ENCODE data around the gene STEAP1.
"Not testable (repeated sequence)": the region's sequence is repeated elsewhere in the genome, so short reads cannot be mapped to it uniquely, and the experiment has no call there.

STEAP1 gene

GRCh38 chr7:90173127-90173844 is 19.0 kb downstream of the STEAP1 start:
- no peaks in the 10 kb centered on the region for H3K27me3 ChIP-seq (ENCODE audit: control insufficient read depth, insufficient read depth, low read length)
- no peak overlapping the region for H3K27ac ChIP-seq (ENCODE audit: low read length)
- H3K4me1 ChIP-seq (ENCODE audit: control insufficient read depth, insufficient read depth, low read length), result no peaks in the 10 kb centered on the region
- H3K9me3 ChIP-seq (ENCODE audit: control insufficient read depth, insufficient read depth, low read length), result peaks cover 4% of the 10 kb centered on the region
- WGBS (ENCODE audit: insufficient coverage, insufficient read length), result no CpG with 5 or more reads among the region's 4 CpGs
- DNase-seq (ENCODE audit: low read depth, low spot score), result no peak
- no peak overlapping the region for H3K4me3 ChIP-seq (ENCODE audit: low read length)
- no peaks in the 10 kb centered on the region; the same call in 1 of the 2 replicates for H3K36me3 ChIP-seq (ENCODE audit: control insufficient read depth, insufficient read depth, low read length)

- WGBS (ENCODE audit: insufficient coverage, insufficient read length), result no CpG with 5 or more reads among the region's 4 CpGs
- Histone ChIP-seq H3K4me1 (ENCODE audit: control insufficient read depth, insufficient read depth, low read length) (no peaks in the 10 kb centered on the region), H3K27ac (ENCODE audit: low read length) (no peak overlapping the region), H3K4me3 (ENCODE audit: low read length) (no peak overlapping the region), H3K9me3 (ENCODE audit: control insufficient read depth, insufficient read depth, low read length) (peaks cover 4% of the 10 kb centered on the region), H3K36me3 (ENCODE audit: control insufficient read depth, insufficient read depth, low read length) (no peaks in the 10 kb centered on the region; the same call in 1 of the 2 replicates), H3K27me3 (ENCODE audit: control insufficient read depth, insufficient read depth, low read length) (no peaks in the 10 kb centered on the region)
- no peak for DNase-seq (ENCODE audit: low read depth, low spot score)
These were observed 21.4 kb downstream of the STEAP1 start for GRCh38 chr7:90175667-90176066.

DNA sequence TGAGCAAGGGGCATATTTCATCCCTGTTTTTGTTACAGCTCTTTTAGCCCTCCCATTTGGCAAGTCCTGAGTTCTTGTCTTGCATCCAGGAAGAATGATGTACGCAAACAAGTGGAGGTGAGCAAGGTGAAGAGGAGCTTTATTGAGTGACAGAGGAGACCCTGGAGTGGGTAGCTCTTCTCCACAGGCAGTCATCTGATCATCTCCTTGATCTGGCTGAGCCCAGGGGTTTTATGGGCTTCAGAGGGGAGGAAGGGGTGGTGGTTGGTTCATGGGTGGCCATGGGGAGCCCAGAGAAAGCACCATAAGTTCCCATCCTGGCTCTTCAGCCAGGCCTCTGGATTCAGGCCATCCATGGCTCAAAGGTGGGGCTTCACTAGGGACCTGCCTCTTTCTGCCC is 21.9 kb downstream of the STEAP1 start:
- no peak for DNase-seq (ENCODE audit: low read depth, low spot score)
- Histone ChIP-seq H3K27ac (ENCODE audit: low read length) (no peak overlapping the region), H3K4me1 (ENCODE audit: control insufficient read depth, insufficient read depth, low read length) (no peaks in the 10 kb centered on the region), H3K9me3 (ENCODE audit: control insufficient read depth, insufficient read depth, low read length) (peaks cover 4% of the 10 kb centered on the region), H3K36me3 (ENCODE audit: control insufficient read depth, insufficient read depth, low read length) (no peaks in the 10 kb centered on the region; the same call in 1 of the 2 replicates), H3K4me3 (ENCODE audit: low read length) (no peak overlapping the region), H3K27me3 (ENCODE audit: control insufficient read depth, insufficient read depth, low read length) (no peaks in the 10 kb centered on the region)
- no CpG with 5 or more reads among the region's 1 CpG for WGBS (ENCODE audit: insufficient coverage, insufficient read length)

- no peaks in the 10 kb centered on the region for H3K4me1 ChIP-seq (ENCODE audit: control insufficient read depth, insufficient read depth, low read length)
- H3K27me3 ChIP-seq (ENCODE audit: control insufficient read depth, insufficient read depth, low read length), result no peaks in the 10 kb centered on the region
- H3K36me3 ChIP-seq (ENCODE audit: control insufficient read depth, insufficient read depth, low read length), result no peaks in the 10 kb centered on the region; the same call in 1 of the 2 replicates
- no peak for DNase-seq (ENCODE audit: low read depth, low spot score)
- peaks cover 4% of the 10 kb centered on the region for H3K9me3 ChIP-seq (ENCODE audit: control insufficient read depth, insufficient read depth, low read length)
- no peak overlapping the region for H3K27ac ChIP-seq (ENCODE audit: low read length)
- no CpG with 5 or more reads among the region's 2 CpGs for WGBS (ENCODE audit: insufficient coverage, insufficient read length)
- no peak overlapping the region for H3K4me3 ChIP-seq (ENCODE audit: low read length)
These were observed 23.9 kb downstream of the STEAP1 start for GRCh38 chr7:90178166-90178565.

DNA sequence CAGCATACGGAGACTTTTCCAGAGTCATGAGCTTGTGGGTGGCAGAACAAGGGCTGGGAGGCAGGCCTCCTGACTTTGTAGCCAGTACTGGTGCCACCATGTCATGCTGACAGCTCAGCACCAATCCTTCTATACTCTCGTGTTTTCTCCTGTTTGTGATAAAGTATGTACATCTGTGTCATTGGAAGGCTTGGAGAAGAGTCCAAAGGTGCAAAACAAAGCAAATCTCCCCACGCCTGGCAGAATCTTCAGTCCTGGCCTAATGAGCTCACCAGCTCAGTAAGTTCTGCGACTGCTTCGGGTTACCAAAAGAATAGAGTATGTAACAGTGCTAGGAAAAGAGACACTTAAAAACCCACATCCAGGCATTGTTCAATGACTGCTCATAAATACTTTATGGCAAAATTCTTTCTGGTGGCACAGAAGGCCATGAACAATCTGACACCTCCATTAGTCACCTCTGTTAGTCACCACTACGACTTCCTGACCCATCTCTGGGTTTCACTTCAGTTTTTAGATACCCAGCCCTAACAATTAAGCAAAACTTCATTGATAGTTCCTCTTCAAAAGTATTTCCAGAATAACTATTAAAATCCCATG is 24.5 kb downstream of the STEAP1 start:
- WGBS (ENCODE audit: insufficient coverage, insufficient read length), result no CpG with 5 or more reads among the region's 6 CpGs
- Histone ChIP-seq H3K4me3 (ENCODE audit: low read length) (no peak overlapping the region), H3K36me3 (ENCODE audit: control insufficient read depth, insufficient read depth, low read length) (no peaks in the 10 kb centered on the region; the same call in 1 of the 2 replicates), H3K9me3 (ENCODE audit: control insufficient read depth, insufficient read depth, low read length) (peaks cover 4% of the 10 kb centered on the region), H3K4me1 (ENCODE audit: control insufficient read depth, insufficient read depth, low read length) (no peaks in the 10 kb centered on the region), H3K27ac (ENCODE audit: low read length) (no peak overlapping the region), H3K27me3 (ENCODE audit: control insufficient read depth, insufficient read depth, low read length) (no peaks in the 10 kb centered on the region)
- DNase-seq (ENCODE audit: low read depth, low spot score), result no peak

- H3K9me3 ChIP-seq (ENCODE audit: control insufficient read depth, insufficient read depth, low read length), result peaks cover 4% of the 10 kb centered on the region
- H3K36me3 ChIP-seq (ENCODE audit: control insufficient read depth, insufficient read depth, low read length), result no peaks in the 10 kb centered on the region; the same call in 1 of the 2 replicates
- no CpG with 5 or more reads among the region's 1 CpG for WGBS (ENCODE audit: insufficient coverage, insufficient read length)
- H3K27ac ChIP-seq (ENCODE audit: low read length), result no peak overlapping the region
- H3K4me3 ChIP-seq (ENCODE audit: low read length), result no peak overlapping the region
- H3K4me1 ChIP-seq (ENCODE audit: control insufficient read depth, insufficient read depth, low read length), result no peaks in the 10 kb centered on the region
- DNase-seq (ENCODE audit: low read depth, low spot score), result no peak
- H3K27me3 ChIP-seq (ENCODE audit: control insufficient read depth, insufficient read depth, low read length), result no peaks in the 10 kb centered on the region
These were observed 25.8 kb downstream of the STEAP1 start for GRCh38 chr7:90180011-90180585.

GRCh38 chr7:90180649-90181048 is 26.4 kb downstream of the STEAP1 start:
- no peak for DNase-seq (ENCODE audit: low read depth, low spot score)
- Histone ChIP-seq H3K4me1 (ENCODE audit: control insufficient read depth, insufficient read depth, low read length) (no peaks in the 10 kb centered on the region), H3K9me3 (ENCODE audit: control insufficient read depth, insufficient read depth, low read length) (peaks cover 4% of the 10 kb centered on the region), H3K27me3 (ENCODE audit: control insufficient read depth, insufficient read depth, low read length) (no peaks in the 10 kb centered on the region), H3K4me3 (ENCODE audit: low read length) (no peak overlapping the region), H3K27ac (ENCODE audit: low read length) (no peak overlapping the region), H3K36me3 (ENCODE audit: control insufficient read depth, insufficient read depth, low read length) (no peaks in the 10 kb centered on the region; the same call in 1 of the 2 replicates)

DNA sequence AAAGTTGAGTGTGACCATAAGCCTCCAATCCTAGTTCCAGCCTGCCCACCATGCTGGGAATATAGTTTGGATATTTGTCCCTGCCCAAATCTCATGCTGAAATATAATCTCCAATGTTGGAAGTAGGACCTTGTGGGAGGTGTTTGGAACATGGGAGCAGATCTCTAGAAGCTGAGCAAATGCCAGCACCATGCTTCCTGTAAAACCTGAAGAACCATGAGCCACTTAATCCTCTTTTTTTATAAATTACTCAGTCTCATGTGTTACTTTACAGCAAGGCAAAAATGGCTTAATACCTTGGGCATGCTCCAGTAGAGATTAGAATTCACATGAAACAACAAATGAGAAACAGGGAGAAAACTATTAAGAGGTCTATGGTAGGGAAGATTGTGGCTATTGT is 27.2 kb downstream of the STEAP1 start:
- no peak for DNase-seq (ENCODE audit: low read depth, low spot score)
- Histone ChIP-seq H3K27ac (ENCODE audit: low read length) (no peak overlapping the region), H3K36me3 (ENCODE audit: control insufficient read depth, insufficient read depth, low read length) (no peaks in the 10 kb centered on the region; the same call in 1 of the 2 replicates), H3K9me3 (ENCODE audit: control insufficient read depth, insufficient read depth, low read length) (no peaks in the 10 kb centered on the region), H3K4me1 (ENCODE audit: control insufficient read depth, insufficient read depth, low read length) (no peaks in the 10 kb centered on the region), H3K4me3 (ENCODE audit: low read length) (no peak overlapping the region), H3K27me3 (ENCODE audit: control insufficient read depth, insufficient read depth, low read length) (no peaks in the 10 kb centered on the region)

- not testable (repeated sequence) for H3K27ac ChIP-seq (ENCODE audit: low read length); H3K9me3 ChIP-seq (ENCODE audit: control insufficient read depth, insufficient read depth, low read length); H3K4me1 ChIP-seq (ENCODE audit: control insufficient read depth, insufficient read depth, low read length); H3K36me3 ChIP-seq (ENCODE audit: control insufficient read depth, insufficient read depth, low read length); H3K27me3 ChIP-seq (ENCODE audit: control insufficient read depth, insufficient read depth, low read length); H3K4me3 ChIP-seq (ENCODE audit: low read length); DNase-seq (ENCODE audit: low read depth, low spot score)
- WGBS (ENCODE audit: insufficient coverage, insufficient read length), result no CpG with 5 or more reads among the region's 4 CpGs
These were observed 32.0 kb downstream of the STEAP1 start for GRCh38 chr7:90186290-90186689.

DNA sequence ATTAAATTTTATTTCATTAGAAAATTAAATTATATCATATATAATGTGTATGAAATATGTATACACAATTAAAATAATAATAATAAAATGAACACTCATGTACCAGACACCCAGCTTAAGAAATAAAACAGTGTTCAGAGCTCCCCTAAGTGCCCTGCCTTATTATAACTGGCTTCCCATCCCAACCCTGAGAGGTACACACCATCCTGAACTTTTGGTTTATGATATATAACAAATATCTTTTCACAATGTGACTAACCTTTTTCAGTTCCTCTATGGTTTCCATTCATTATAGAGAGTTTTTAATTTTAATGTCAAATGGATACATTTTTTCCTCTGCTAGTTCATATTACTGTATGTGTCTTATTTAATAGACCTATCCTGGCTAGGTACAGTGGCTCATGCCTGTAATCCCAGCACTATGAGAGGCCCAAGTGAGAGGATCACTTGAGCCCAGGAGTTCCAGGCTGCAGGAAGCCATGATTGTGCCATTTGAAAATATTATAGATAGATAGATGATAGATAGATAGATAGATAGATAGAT is 33.3 kb downstream of the STEAP1 start:
- no peaks in the 10 kb centered on the region for H3K4me1 ChIP-seq (ENCODE audit: control insufficient read depth, insufficient read depth, low read length)
- peaks cover 1% of the 10 kb centered on the region; the same call in 1 of the 2 replicates for H3K9me3 ChIP-seq (ENCODE audit: control insufficient read depth, insufficient read depth, low read length)
- H3K4me3 ChIP-seq (ENCODE audit: low read length), result no peak overlapping the region
- no peaks in the 10 kb centered on the region for H3K27me3 ChIP-seq (ENCODE audit: control insufficient read depth, insufficient read depth, low read length)
- H3K36me3 ChIP-seq (ENCODE audit: control insufficient read depth, insufficient read depth, low read length), result no peaks in the 10 kb centered on the region
- no peak overlapping the region for H3K27ac ChIP-seq (ENCODE audit: low read length)
- no peak for DNase-seq (ENCODE audit: low read depth, low spot score)
